ENCODE data around the gene IRF2.

Gene IRF2

DNA sequence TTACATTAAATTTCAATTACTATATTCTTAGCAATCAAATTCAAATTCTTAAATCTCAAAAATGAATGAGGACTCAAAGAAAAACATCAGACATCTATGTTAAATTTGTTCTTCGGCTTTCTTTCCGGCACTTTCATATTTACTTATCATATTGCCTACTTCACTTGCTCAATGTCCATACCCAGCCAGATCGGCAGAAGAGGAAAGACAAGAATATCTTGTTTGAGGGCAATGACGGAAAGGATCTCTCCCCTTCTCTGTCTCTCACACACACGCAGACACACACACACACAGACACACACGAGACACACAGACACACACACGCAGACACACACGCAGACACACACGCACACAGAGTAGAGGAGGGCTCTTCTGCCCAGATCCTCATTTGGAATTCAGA, 13.2 kb upstream of the IRF2 start:
- H3K27ac Mint-ChIP-seq = no peak overlapping the region
- H3K27me3 Mint-ChIP-seq = no peaks in the 10 kb centered on the region
- peaks cover 30 to 60% of the 10 kb centered on the region in 2 donors for H3K4me1 Mint-ChIP-seq
- no peak overlapping the region for H3K4me3 Mint-ChIP-seq
- DNase-seq (no peak), ATAC-seq (replicated peaks) (no peak)
- peaks cover 10 to 25% of the 10 kb centered on the region in 2 donors for H3K36me3 Mint-ChIP-seq
- H3K9me3 Mint-ChIP-seq = peaks cover 4 to 18% of the 10 kb centered on the region in 2 donors

DNA sequence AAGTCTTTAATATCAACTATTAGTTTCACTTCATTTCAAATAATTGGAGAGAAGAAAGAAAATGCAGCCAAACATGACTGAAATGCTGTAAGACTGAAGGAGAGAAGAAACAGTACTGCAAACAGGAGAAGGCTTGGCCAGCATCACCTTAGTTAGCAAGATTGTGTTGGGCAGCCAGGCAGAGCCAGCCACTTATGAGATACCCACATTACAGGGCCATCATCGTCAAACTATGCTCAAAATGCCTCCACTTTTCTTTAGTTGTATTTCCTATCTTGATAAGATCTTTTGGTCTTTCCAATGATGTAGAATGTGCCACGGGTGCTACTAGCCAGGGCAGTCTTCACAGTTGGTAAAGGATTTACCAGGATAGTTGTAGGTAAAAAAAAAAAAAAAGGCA, 10.9 kb upstream of the IRF2 start:
- H3K9me3 Mint-ChIP-seq = peaks cover 5 to 15% of the 10 kb centered on the region in 2 donors
- ATAC-seq (replicated peaks) (no peak), DNase-seq (no peak)
- peaks cover 31 to 58% of the 10 kb centered on the region in 2 donors for H3K4me1 Mint-ChIP-seq
- no peak overlapping the region for H3K27ac Mint-ChIP-seq
- peaks cover 10 to 25% of the 10 kb centered on the region in 2 donors for H3K36me3 Mint-ChIP-seq
- no peaks in the 10 kb centered on the region for H3K27me3 Mint-ChIP-seq
- no peak overlapping the region for H3K4me3 Mint-ChIP-seq

DNA sequence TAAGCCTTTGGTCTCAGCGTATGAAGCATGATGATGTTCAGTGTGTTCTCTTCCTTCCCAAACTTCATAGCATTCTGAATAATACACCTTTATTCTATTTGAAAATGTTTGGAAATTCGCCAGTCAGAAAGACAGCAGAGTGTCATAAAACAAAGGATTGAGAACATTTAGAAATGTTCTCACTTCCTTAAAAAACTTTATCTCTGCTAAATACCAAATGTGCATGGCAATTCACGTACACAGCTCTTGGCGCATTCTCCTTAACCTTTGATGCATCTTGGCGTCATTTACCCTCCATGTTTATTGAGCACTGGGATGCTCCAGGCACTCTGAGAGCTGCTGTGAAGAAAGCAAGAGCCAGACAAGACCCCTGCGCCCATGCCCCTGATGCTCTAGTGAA, 7.2 kb upstream of the IRF2 start:
- DNase-seq = no peak
- H3K4me3 Mint-ChIP-seq = no peak overlapping the region
- peaks cover 4 to 13% of the 10 kb centered on the region in 2 donors for H3K9me3 Mint-ChIP-seq
- H3K36me3 Mint-ChIP-seq = peaks cover 20 to 33% of the 10 kb centered on the region in 2 donors
- peak; percentile 21 to 46 for ATAC-seq (replicated peaks)
- peaks cover 43 to 81% of the 10 kb centered on the region in 2 donors for H3K4me1 Mint-ChIP-seq
- H3K27ac Mint-ChIP-seq = peak overlapping the region; percentile 66
- H3K27me3 Mint-ChIP-seq = no peaks in the 10 kb centered on the region

DNA sequence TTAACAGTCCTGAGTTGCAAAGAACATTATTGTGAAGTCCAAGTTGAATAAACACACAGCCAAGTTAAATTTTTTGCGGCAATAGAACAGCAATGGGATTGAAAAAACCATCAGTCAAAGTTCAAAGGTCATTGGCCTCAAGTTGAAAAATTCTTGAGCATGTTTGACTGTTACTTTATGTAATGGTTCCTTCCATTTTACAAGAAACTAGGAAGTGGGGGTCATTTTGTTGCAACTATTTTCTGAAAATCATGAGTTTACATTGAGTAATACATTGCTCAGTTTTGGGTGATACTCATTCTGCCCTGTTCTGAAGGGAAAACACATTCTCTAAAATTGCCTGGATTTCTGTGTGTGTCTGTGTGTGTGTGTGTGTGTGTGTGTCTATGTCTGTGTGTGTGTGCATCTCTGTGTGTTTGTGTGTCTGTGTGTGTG, 5.2 kb upstream of the IRF2 start:
- no peak for ATAC-seq (replicated peaks)
- peaks cover 4 to 13% of the 10 kb centered on the region in 2 donors for H3K9me3 Mint-ChIP-seq
- DNase-seq = no peak
- no peaks in the 10 kb centered on the region for H3K27me3 Mint-ChIP-seq
- H3K4me3 Mint-ChIP-seq = no peak overlapping the region
- peaks cover 50 to 79% of the 10 kb centered on the region in 2 donors for H3K4me1 Mint-ChIP-seq
- peaks cover 30 to 45% of the 10 kb centered on the region in 2 donors for H3K36me3 Mint-ChIP-seq
- no peak overlapping the region for H3K27ac Mint-ChIP-seq

DNA sequence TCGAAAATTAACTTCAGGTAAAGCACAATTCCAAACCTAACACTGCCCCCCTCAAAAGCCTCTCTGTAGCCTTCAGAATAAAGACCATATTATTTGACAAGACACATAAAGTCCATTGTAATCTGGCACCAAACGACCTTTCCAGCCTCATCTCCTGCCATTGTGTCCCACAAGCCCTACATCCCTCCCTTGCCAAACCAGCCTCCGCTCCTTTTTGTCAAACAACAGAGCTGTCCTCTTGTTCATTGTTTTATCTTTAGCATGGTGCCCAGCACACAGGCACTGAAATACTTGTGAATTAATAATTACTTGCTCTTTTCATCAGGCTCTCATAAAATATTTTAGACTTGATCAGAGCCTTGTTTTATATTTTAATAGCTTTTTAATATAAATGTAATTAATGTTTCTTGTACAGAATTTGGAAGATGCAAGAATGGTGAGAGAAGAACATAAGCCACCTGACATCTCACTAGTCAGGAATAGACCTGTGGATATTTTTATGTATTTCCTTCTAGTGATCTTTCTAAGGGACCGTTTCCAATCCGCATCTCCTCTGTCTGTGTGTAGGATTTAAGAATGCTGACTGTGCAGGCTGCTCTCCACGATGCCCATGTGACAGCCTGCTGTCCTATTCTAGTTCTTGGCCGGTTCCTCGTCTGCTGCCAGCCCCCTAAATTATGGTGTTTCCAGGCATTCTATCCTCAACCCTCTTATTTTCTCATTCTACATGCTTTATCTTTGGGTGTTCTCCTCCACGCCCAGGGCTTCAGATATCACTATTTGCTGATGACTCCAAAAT, 3.0 kb upstream of the IRF2 start:
- peaks cover 39 to 65% of the 10 kb centered on the region in 2 donors for H3K4me1 Mint-ChIP-seq
- H3K36me3 Mint-ChIP-seq = peaks cover 30 to 43% of the 10 kb centered on the region in 2 donors
- no peak for DNase-seq
- H3K4me3 Mint-ChIP-seq = peak overlapping the region; percentile 94 to 98
- peaks cover 4% of the 10 kb centered on the region in 2 donors for H3K9me3 Mint-ChIP-seq
- no peak for ATAC-seq (replicated peaks)
- H3K27me3 Mint-ChIP-seq = no peaks in the 10 kb centered on the region
- H3K27ac Mint-ChIP-seq = peak overlapping the region; percentile 69

DNA sequence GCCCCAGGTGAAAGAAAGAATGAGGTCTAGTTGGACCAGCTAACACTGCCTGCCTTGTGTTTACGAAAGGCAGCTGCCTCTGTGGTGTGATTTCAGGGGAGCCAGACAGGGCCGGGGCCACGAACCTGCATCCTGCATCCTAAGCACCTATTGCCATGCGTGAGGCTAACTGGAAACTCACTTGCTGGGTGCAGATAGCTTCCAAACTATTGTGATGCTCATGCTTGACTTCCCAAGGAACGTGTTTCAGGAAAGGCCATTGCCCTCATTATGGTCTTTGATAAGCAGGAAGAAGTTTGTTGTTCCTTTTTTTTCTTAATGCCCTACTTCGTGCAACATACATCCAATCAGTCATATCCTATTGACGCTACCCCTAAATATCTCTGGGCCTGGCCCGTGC, 2.3 kb upstream of the IRF2 start:
- ATAC-seq (replicated peaks) (no peak), DNase-seq (no peak)
- peak overlapping the region; percentile 94 to 98 for H3K4me3 Mint-ChIP-seq
- H3K9me3 Mint-ChIP-seq = peaks cover 2% of the 10 kb centered on the region in 2 donors
- peak overlapping the region; percentile 84 for H3K27ac Mint-ChIP-seq
- peaks cover 42 to 65% of the 10 kb centered on the region in 2 donors for H3K4me1 Mint-ChIP-seq
- H3K36me3 Mint-ChIP-seq = peaks cover 35 to 45% of the 10 kb centered on the region in 2 donors
- H3K27me3 Mint-ChIP-seq = no peaks in the 10 kb centered on the region

DNA sequence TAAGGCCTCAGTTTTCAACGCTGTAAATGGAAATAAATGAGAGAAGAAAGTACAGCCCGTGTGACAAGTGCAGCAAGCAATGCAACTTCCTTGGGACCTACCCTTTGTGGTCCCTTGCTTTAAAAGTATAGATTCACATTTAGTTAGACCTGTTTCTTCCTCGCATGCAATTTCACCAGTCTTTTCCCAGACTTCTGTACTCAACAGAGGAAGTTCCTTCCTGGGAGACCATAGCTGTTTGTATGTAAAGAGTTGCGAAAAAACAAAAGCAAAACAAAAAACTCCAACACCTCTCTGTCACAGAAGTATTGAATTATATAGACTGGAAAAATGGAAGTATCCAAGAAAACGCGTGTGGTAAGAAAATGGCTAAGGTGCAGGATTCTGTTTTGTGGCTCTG, 1.1 kb upstream of the IRF2 start:
- peaks cover 36 to 63% of the 10 kb centered on the region in 2 donors for H3K4me1 Mint-ChIP-seq
- ATAC-seq (replicated peaks) (no peak), DNase-seq (no peak)
- H3K9me3 Mint-ChIP-seq = no peaks in the 10 kb centered on the region
- H3K27me3 Mint-ChIP-seq = no peaks in the 10 kb centered on the region
- peaks cover 35 to 40% of the 10 kb centered on the region in 2 donors for H3K36me3 Mint-ChIP-seq
- H3K27ac Mint-ChIP-seq = peak overlapping the region; percentile 99
- peak overlapping the region; percentile 94 to 98 for H3K4me3 Mint-ChIP-seq

DNA sequence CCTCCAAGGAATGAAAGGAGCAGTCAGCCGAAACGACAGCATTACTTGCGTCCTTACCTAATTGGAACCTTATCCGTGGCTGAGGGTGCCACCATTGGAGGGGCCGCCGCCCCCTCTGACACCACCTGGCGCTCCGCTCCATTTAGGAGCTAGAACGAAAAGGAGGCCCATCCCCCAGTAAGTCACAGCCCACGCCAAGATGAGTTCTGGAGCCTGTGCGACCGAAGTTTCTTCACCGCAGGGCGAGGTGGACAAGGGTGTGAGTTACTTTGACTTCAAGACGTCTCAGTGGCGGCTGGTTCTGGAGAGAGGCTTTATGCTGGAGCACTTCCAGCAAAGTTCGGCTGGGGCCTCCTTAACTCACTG, 729 bp upstream of the IRF2 start:
- H3K27ac Mint-ChIP-seq = peak overlapping the region; percentile 99
- DNase-seq (peak; percentile 54), ATAC-seq (replicated peaks) (peak; percentile 42 to 48)
- no peaks in the 10 kb centered on the region for H3K27me3 Mint-ChIP-seq
- peak overlapping the region; percentile 94 to 98 for H3K4me3 Mint-ChIP-seq
- no peaks in the 10 kb centered on the region for H3K9me3 Mint-ChIP-seq
- peaks cover 38 to 66% of the 10 kb centered on the region in 2 donors for H3K4me1 Mint-ChIP-seq
- H3K36me3 Mint-ChIP-seq = peaks cover 35 to 40% of the 10 kb centered on the region in 2 donors

DNA sequence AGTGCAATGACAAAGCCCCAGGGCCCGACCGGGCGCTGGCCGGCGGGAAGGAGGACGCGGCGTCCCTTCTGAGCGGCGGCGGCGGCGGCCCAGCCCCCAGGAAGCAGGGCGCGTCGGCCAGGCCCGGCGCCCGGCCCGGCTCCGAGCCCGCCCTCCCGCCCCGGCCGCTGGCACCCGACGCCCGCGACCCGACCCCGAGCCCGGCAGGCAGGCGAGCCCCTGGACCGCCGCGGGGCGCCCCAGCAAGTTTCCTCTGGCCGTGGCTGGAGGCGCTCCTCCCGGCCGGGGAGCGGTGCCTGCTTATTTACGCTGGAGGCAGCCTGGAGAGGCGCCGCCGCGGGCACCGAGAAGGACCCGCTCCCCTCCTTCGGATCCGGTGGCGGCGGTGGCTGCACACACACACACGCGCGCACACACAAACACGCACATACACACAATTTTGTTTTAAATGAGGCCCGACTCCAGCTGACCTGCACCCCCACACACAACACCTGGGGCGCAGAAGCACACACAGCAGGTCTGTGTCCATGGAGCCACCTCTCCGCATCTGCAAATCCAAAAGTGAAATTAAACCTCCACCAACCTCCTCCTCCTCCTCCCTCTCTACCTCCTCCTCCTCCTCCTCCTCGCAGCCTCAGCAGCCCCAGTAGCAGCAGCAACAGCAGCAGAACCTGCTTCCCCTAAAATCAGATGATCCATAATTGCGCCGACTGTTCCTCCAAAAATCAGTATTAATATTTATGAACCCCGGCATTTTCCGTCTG, 669 bp downstream of the IRF2 start:
- ATAC-seq (replicated peaks) (peak; percentile 12), DNase-seq (peak; percentile 27)
- H3K27ac Mint-ChIP-seq = peak overlapping the region; percentile 99
- H3K4me1 Mint-ChIP-seq = peaks cover 40 to 65% of the 10 kb centered on the region in 2 donors
- H3K9me3 Mint-ChIP-seq = no peaks in the 10 kb centered on the region
- peaks cover 37 to 48% of the 10 kb centered on the region in 2 donors for H3K36me3 Mint-ChIP-seq
- no peaks in the 10 kb centered on the region for H3K27me3 Mint-ChIP-seq
- peak overlapping the region; percentile 94 to 98 for H3K4me3 Mint-ChIP-seq

DNA sequence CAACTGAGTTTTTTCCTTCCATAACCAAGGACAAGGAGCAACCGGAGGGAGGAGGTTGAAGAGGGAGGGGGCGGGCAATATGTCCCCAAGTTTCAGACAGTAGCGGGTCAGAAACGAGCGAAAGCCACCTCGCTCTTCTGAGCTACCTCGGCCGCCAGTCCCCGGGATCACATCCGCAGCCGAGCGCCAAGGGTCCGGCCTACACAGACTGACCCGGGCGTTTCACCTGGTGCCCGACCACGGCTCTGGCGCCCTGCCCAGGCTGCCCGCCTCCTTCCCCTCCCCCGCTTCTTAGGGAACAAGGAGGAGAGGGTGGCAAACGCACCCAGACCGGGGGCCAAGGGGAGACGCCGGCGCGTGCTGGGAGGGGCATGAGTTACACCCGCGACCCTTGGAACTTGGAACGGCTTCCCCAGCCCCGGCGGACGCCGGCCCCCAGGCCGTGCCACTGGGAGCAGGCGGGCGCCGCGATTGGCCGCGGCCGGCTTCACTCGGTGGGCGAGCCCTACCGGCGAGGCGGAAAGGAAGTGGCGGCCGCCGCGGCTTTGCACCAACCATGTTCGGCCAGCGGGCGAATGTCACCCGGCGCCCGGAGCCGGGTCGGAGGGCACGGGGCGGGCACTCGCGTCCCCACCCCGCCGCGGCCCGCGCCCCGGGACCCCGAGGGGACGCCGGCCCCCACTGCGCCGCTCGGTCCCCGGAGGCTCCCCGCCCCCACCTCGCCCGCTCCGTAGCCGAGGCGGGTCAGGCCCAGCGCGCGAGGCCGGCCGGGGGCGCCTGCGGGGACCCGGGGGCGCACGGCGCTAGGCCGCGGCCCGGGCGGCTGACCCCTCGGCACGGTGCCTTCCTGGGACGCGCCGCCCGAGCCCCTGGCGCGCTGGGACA, 1.5 kb downstream of the IRF2 start:
- Mint-ChIP-seq H3K9me3 (no peaks in the 10 kb centered on the region), H3K27me3 (no peaks in the 10 kb centered on the region), H3K4me1 (peaks cover 41 to 69% of the 10 kb centered on the region in 2 donors), H3K4me3 (peak overlapping the region; percentile 91 to 93), H3K27ac (peak overlapping the region; percentile 97), H3K36me3 (peaks cover 39 to 48% of the 10 kb centered on the region in 2 donors)
- ATAC-seq (replicated peaks) = peak; percentile 42 to 51
- peak; percentile 67 for DNase-seq

DNA sequence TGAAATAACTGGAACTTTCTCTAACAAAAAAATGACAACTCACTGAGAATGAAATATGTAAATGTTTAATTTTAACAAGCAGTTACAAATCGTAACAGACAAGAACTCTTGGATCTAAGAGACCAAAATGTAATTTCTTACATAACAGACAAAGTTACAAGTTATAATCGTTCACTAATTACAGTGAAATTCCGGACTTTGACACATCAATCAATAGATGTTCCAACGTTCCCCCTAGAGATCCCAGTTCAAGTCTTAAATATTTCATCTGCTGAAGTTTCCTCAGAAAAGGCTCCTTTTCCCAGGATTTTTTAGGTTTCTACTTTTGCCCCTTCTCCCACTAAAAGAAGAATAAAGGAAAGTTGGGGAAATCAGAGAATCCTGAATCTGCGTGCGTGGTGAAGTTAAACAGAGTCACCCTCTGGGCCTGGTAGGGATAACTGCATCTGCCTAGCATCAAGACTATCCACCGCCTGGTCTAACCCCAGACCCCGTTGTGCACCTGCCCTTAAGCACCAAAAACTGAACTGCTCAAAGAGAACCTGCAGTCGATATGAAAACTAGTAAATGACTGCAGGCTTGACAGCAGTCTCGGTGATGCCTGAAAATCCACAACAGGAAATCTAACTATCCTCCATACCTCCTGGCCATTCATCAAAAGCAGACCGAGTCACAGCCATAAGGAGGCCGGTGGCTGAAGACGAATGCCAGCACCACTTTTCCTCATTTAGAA, 2.3 kb downstream of the IRF2 start:
- no peak for DNase-seq
- Mint-ChIP-seq H3K4me1 (peaks cover 38 to 69% of the 10 kb centered on the region in 2 donors), H3K27me3 (no peaks in the 10 kb centered on the region), H3K36me3 (peaks cover 35 to 46% of the 10 kb centered on the region in 2 donors), H3K4me3 (peak overlapping the region; percentile 91 to 93), H3K9me3 (no peaks in the 10 kb centered on the region), H3K27ac (peak overlapping the region; percentile 97)
- peak; percentile 4 for ATAC-seq (replicated peaks)

DNA sequence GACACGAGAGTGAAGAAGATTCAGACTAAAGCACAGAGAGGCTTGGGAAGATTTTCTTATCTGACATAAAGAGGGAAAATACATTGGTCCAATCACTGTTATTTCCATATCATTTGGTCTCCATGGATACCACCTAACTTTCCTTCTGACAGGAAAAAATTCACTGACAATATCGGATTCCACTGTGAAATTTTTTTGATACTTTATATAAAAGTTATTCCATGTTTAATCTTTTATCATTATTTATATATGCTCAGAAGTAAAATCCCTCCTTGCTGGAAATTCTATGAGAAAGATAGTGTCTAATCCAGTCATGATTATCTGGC, 3.6 kb downstream of the IRF2 start:
- Mint-ChIP-seq H3K9me3 (no peaks in the 10 kb centered on the region), H3K36me3 (peaks cover 28 to 42% of the 10 kb centered on the region in 2 donors), H3K27ac (peak overlapping the region; percentile 91), H3K27me3 (no peaks in the 10 kb centered on the region), H3K4me1 (peaks cover 31 to 69% of the 10 kb centered on the region in 2 donors), H3K4me3 (peak overlapping the region; percentile 59 to 70)
- no peak for DNase-seq
- no peak for ATAC-seq (replicated peaks)

DNA sequence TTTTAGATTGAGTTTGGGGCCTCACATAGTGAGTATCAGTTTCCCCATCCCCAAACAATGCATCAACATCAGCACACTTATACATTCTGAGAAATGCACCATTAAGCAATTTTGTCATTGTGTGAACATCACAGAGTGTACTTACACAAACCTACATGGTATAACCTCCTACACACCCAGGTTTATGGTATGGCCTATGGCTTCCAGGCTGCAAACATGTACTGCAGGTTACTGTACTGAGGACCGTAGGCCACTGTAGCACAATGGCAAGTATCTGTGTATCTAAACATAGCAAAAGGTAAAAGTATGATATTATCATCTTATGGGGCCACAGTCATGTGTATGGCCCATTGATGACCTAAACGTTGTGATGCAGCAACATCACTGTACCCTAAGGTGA, 7.7 kb downstream of the IRF2 start:
- ATAC-seq (replicated peaks) = no peak
- Mint-ChIP-seq H3K9me3 (no peaks in the 10 kb centered on the region), H3K27ac (no peak overlapping the region), H3K4me1 (peaks cover 42 to 91% of the 10 kb centered on the region in 2 donors), H3K27me3 (no peaks in the 10 kb centered on the region), H3K4me3 (no peak overlapping the region), H3K36me3 (peaks cover 18 to 42% of the 10 kb centered on the region in 2 donors)
- no peak for DNase-seq

Data from stimulated activated naive B cell treated with anti-CD40 and anti-IgM and Interleukin-4, amounts not matched to agents 10 μg/mL and 1 μg/mL and 100 μg/mL, for 72 hours (primary cell).